HepG2 (cell line): ENCODE measurements around the gene LRTM2. TPM values are rescaled to one million over a fixed set of nuclear protein-coding genes. Genes with fewer than 3 reads are reported as not detected.

Experiments
- FOSL1 ChIP-seq: sonication (generic); formaldehyde crosslinking; IDR thresholded peaks from 2 replicates; pipeline ENCODE4 v1.9.0; 2021; ENCODE audit warnings: missing genetic modification reagents, borderline replicate concordance
- GABPB1 ChIP-seq: IDR thresholded peaks from 2 replicates; pipeline ENCODE4 v1.6.1; 2016; ENCODE audit warnings: mild to moderate bottlenecking, missing genetic modification reagents, moderate library complexity, missing compliant biosample characterization
- GATA4 ChIP-seq: sonication (generic); IDR thresholded peaks from 2 replicates; pipeline ENCODE4 v1.6.1; 2016; ENCODE audit warnings: antibody characterized with exemption, low read depth, borderline replicate concordance
- HNRNPUL1 ChIP-seq: fragments of 200-400 bp; formaldehyde crosslinking; IDR thresholded peaks from 2 replicates; pipeline ENCODE4 v1.6.1; 2017; ENCODE audit warnings: low read depth, mild to moderate bottlenecking, low read length, moderate library complexity
- KDM2A ChIP-seq: sonication (generic); formaldehyde crosslinking; IDR thresholded peaks from 2 replicates; pipeline ENCODE4 v1.4.0; 2020; ENCODE audit warnings: low read depth, missing genetic modification reagents, borderline replicate concordance
- MXD4 ChIP-seq: IDR thresholded peaks from 2 replicates; pipeline ENCODE4 v1.6.1; 2016; ENCODE audit warnings: mild to moderate bottlenecking, missing biosample characterization, missing genetic modification reagents
- NFATC3 ChIP-seq: sonication (generic); formaldehyde crosslinking; IDR thresholded peaks from 2 replicates; pipeline ENCODE4 v1.5.1; 2020; ENCODE audit warnings: mild to moderate bottlenecking, missing genetic modification reagents
- PLRG1 ChIP-seq: fragments of 450-650 bp; conservative IDR thresholded peaks from 2 replicates; pipeline ENCODE4 v1.6.1; 2016
- RARA ChIP-seq: IDR thresholded peaks from 2 replicates; pipeline ENCODE4 v1.6.1; 2016; ENCODE audit warnings: missing genetic modification reagents, missing compliant biosample characterization
- SKI ChIP-seq: fragments of 450-650 bp; IDR thresholded peaks from one replicate; pipeline ENCODE4 v1.6.1; 2018; ENCODE audit warnings: mild to moderate bottlenecking; ENCODE audit not compliant: partially characterized antibody
- SOX5 ChIP-seq: IDR thresholded peaks from 2 replicates; pipeline ENCODE4 v1.6.1; 2016; ENCODE audit warnings: borderline replicate concordance
- TFE3 ChIP-seq: IDR thresholded peaks from 2 replicates; pipeline ENCODE4 v1.6.1; 2016
- THYN1 ChIP-seq: sonication (generic); formaldehyde crosslinking; IDR thresholded peaks from 2 replicates; pipeline ENCODE4 v1.8.1; 2023; ENCODE audit warnings: low read depth, mild to moderate bottlenecking, moderate library complexity, missing genetic modification reagents, borderline replicate concordance
- XRCC5 ChIP-seq: fragments of 200-400 bp; formaldehyde crosslinking; optimal IDR thresholded peaks from 2 replicates; pipeline ENCODE3; 2017; ENCODE audit warnings: mild to moderate bottlenecking, low read length
- ZFP62 ChIP-seq: sonication (generic); formaldehyde crosslinking; IDR thresholded peaks from 2 replicates; pipeline ENCODE4 v1.4.0; 2020; ENCODE audit warnings: missing genetic modification reagents
- ZNF143 ChIP-seq: sonication (generic); formaldehyde crosslinking; IDR thresholded peaks from 2 replicates; pipeline ENCODE4 v1.4.0; 2020; ENCODE audit warnings: missing genetic modification reagents
- ZNF367 ChIP-seq: sonication (generic); formaldehyde crosslinking; IDR thresholded peaks from 2 replicates; pipeline ENCODE4 v1.4.0; 2020; ENCODE audit warnings: missing genetic modification reagents, borderline replicate concordance
- ZNF512B ChIP-seq: sonication (generic); formaldehyde crosslinking; IDR thresholded peaks from 2 replicates; pipeline ENCODE4 v1.5.1; 2020; ENCODE audit warnings: missing genetic modification reagents, mild to moderate bottlenecking, borderline replicate concordance
- ZNF589 ChIP-seq: sonication (generic); formaldehyde crosslinking; conservative IDR thresholded peaks from 2 replicates; pipeline ENCODE4 v1.8.0; 2022; ENCODE audit warnings: mild to moderate bottlenecking, moderate library complexity, missing genetic modification reagents
- ZNF615 ChIP-seq: sonication (generic); formaldehyde crosslinking; IDR thresholded peaks from 2 replicates; pipeline ENCODE4 v1.5.0; 2020; ENCODE audit warnings: mild to moderate bottlenecking, missing genetic modification reagents, borderline replicate concordance
- ZNF629 ChIP-seq: sonication (generic); formaldehyde crosslinking; conservative IDR thresholded peaks from 2 replicates; pipeline ENCODE4 v1.5.0; 2020; ENCODE audit warnings: missing genetic modification reagents
- ZNF891 ChIP-seq: sonication (generic); formaldehyde crosslinking; IDR thresholded peaks from 2 replicates; pipeline ENCODE4 v1.5.0; 2020; ENCODE audit warnings: mild to moderate bottlenecking, missing genetic modification reagents
- ZSCAN9 ChIP-seq: IDR thresholded peaks from 2 replicates; pipeline ENCODE4 v1.6.1; 2016; ENCODE audit warnings: borderline replicate concordance
- polyA plus RNA-seq, 8 experiments: library from polyadenylated mRNA; depleted of rRNA in 3 of 8; stranded (reverse) in 7 of 8; unstranded in 1 of 8; fragments of >200 nt; fragmentation: Illumina TruSeq in 4 of 8; extraction: Trizol in 4 of 8; gene quantifications; 2 replicates each; pipeline versions ENCODE4 v1.2.1 to v1.2.3, GENCODE V29; 2011 to 2016; ENCODE audit warnings: low read depth in 4 of 8, missing spikeins in 1 of 8, mixed read lengths in 1 of 8; ENCODE audit not compliant: insufficient read depth in 1 of 8
- total RNA-seq, 5 experiments: library from RNA; depleted of rRNA; stranded (reverse); fragments of >200 nt; fragmentation: Illumina TruSeq; extraction: Trizol; gene quantifications; 2 replicates each; pipeline ENCODE4 v1.2.3, GENCODE V29; 2016; ENCODE audit warnings: low read depth in 1 of 5
- TF ChIP-seq, protein P1 (sequence below): sonication (generic); formaldehyde crosslinking; IDR thresholded peaks from 2 replicates; pipeline ENCODE4 v1.8.0; 2022; ENCODE audit warnings: missing genetic modification reagents, mild to moderate bottlenecking, inconsistent platforms, borderline replicate concordance

Gene LRTM2
- total and polyA plus RNA-seq, 2 of the 13 experiments (the other 11 are each of a cell fraction or from before 2014, with no cell fraction given), result 0.09 TPM; not detected in 1

- TF ChIP-seq ZNF615 (no peak), GATA4 (no peak), MXD4 (CRISPR knock-in tag) (no peak; the same call in 1 of the 2 replicates), THYN1 (no peak), TFE3 (CRISPR knock-in tag) (peak; percentile 63; the same call in 1 of the 2 replicates), ZNF512B (CRISPR knock-in tag) (no peak), KDM2A (CRISPR knock-in tag) (peak; percentile 27; the same call in 1 of the 2 replicates), FOSL1 (CRISPR knock-in tag) (peak; percentile 98), ZNF143 (no peak), ZNF629 (CRISPR knock-in tag) (no peak), GABPB1 (CRISPR knock-in tag) (peak; percentile 48; the same call in 1 of the 2 replicates), ZFP62 (CRISPR knock-in tag) (no peak), NFATC3 (CRISPR knock-in tag) (no peak), ZNF891 (CRISPR knock-in tag) (no peak), RARA (CRISPR knock-in tag) (peak; percentile 92), SOX5 (CRISPR knock-in tag) (peak; percentile 77; the same call in 1 of the 2 replicates), XRCC5 (peak; percentile 35), ZSCAN9 (0 out of 2 replicates have a peak, but pooled peaks have one; percentile 42), ZNF367 (CRISPR knock-in tag) (no peak), ZNF589 (CRISPR knock-in tag) (no peak), HNRNPUL1 (no peak), SKI (no peak), PLRG1 (no peak)
- TF ChIP-seq, protein P1, sequence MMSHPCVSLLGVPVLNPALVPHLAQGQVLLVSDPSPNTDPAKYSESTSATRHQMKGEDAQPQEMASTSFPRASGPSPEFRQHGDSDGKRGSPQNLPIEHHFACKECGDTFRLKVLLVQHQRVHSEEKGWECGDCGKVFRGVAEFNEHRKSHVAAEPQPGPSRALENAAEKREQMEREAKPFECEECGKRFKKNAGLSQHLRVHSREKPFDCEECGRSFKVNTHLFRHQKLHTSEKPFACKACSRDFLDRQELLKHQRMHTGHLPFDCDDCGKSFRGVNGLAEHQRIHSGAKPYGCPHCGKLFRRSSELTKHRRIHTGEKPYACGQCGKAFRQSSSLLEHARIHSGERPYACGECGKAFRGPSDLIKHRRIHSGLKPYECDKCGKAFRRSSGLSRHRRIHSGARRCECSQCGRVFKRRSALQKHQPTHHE (CRISPR knock-in tag), result no peak
Measured at GRCh38 chr12:1837541-1838204, 17.3 kb downstream of the LRTM2 start (continued).
